H9 (cell line): ENCODE results near the gene HIKESHI. TPM values are rescaled to one million over a fixed set of nuclear protein-coding genes. Genes with fewer than 3 reads are reported as not detected.

Experiments
- DNase-seq: peaks from one replicate; pipeline ENCODE4 v3.0.0-alpha.2; 2017
- H2AFZ ChIP-seq: one replicate; pipeline ENCODE4 v1.6.1; 2013; ENCODE audit warnings: mild to moderate bottlenecking, low read length, control low read depth, moderate library complexity
- H2AK5ac ChIP-seq: 2 replicates; pipeline ENCODE4 v1.6.1; 2013; ENCODE audit warnings: low read length, control low read depth, mixed read lengths; ENCODE audit not compliant: insufficient read length
- H2BK120ac ChIP-seq: one replicate; pipeline ENCODE4 v1.6.1; 2013; ENCODE audit warnings: low read depth, mild to moderate bottlenecking, low read length, control low read depth, inconsistent platforms; ENCODE audit not compliant: poor library complexity, severe bottlenecking
- H2BK12ac ChIP-seq: 2 replicates; pipeline ENCODE4 v1.6.1; 2013; ENCODE audit warnings: low read length, control low read depth, mixed read lengths, low read depth; ENCODE audit not compliant: insufficient read length
- H2BK15ac ChIP-seq: 2 replicates; pipeline ENCODE4 v1.6.1; 2013; ENCODE audit warnings: low read depth, low read length, control low read depth
- H2BK20ac ChIP-seq: one replicate; pipeline ENCODE4 v1.6.1; 2013; ENCODE audit warnings: low read depth, mild to moderate bottlenecking, low read length, control low read depth, inconsistent platforms; ENCODE audit not compliant: poor library complexity, severe bottlenecking
- H2BK5ac ChIP-seq: 2 replicates; pipeline ENCODE4 v1.6.1; 2013; ENCODE audit warnings: low read length, control low read depth, mixed read lengths; ENCODE audit not compliant: insufficient read length
- H3K14ac ChIP-seq: 2 replicates; pipeline ENCODE4 v1.6.1; 2013; ENCODE audit warnings: low read length, control low read depth; ENCODE audit not compliant: insufficient read depth
- H3K18ac ChIP-seq: 2 replicates; pipeline ENCODE4 v1.6.1; 2013; ENCODE audit warnings: low read depth, mild to moderate bottlenecking, mixed read lengths, low read length, control low read depth; ENCODE audit not compliant: insufficient read length
- H3K23ac ChIP-seq: 2 replicates; pipeline ENCODE4 v1.6.1; 2013; ENCODE audit warnings: low read length, control low read depth, mixed read lengths, low read depth; ENCODE audit not compliant: insufficient read length
- H3K23me2 ChIP-seq: 2 replicates; pipeline ENCODE4 v1.6.1; 2013; ENCODE audit warnings: low read depth, mild to moderate bottlenecking, mixed read lengths, low read length, control low read depth; ENCODE audit not compliant: insufficient read length, poor library complexity, severe bottlenecking
- H3K27ac ChIP-seq: 2 replicates; pipeline ENCODE4 v1.5.1; 2013; ENCODE audit warnings: low read length, control low read depth, mixed read lengths, low read depth; ENCODE audit not compliant: insufficient read length
- H3K27me3 ChIP-seq: 2 replicates; pipeline ENCODE4 v1.6.1; 2013; ENCODE audit warnings: low read length, control low read depth, inconsistent platforms; ENCODE audit not compliant: insufficient read depth
- H3K4ac ChIP-seq: 2 replicates; pipeline ENCODE4 v1.6.1; 2013; ENCODE audit warnings: low read depth, mild to moderate bottlenecking, control low read depth, inconsistent platforms, low read length, moderate library complexity
- H3K4me1 ChIP-seq: 2 replicates; pipeline ENCODE4 v1.6.1; 2013; ENCODE audit warnings: low read length, control low read depth, inconsistent platforms; ENCODE audit not compliant: insufficient read depth
- H3K4me2 ChIP-seq: 2 replicates; pipeline ENCODE4 v1.6.1; 2013; ENCODE audit warnings: low read length, control low read depth, mixed read lengths; ENCODE audit not compliant: insufficient read length, insufficient read depth
- H3K56ac ChIP-seq: 2 replicates; pipeline ENCODE4 v1.6.1; 2013; ENCODE audit warnings: low read depth, mild to moderate bottlenecking, mixed read lengths, low read length, control low read depth; ENCODE audit not compliant: insufficient read length
- H3K79me1 ChIP-seq: 2 replicates; pipeline ENCODE4 v1.6.1; 2013; ENCODE audit warnings: low read depth, mild to moderate bottlenecking, moderate library complexity, low read length, control low read depth, inconsistent platforms; ENCODE audit not compliant: insufficient read depth, poor library complexity, severe bottlenecking
- H3K79me2 ChIP-seq: 2 replicates; pipeline ENCODE4 v1.6.1; 2013; ENCODE audit warnings: low read length, control low read depth, inconsistent platforms; ENCODE audit not compliant: insufficient read depth
- H3K9ac ChIP-seq: 2 replicates; pipeline ENCODE4 v1.6.1; 2013; ENCODE audit warnings: low read length, control low read depth, mixed read lengths; ENCODE audit not compliant: insufficient read length; ENCODE audit errors: extremely low read depth
- H3K9me3 ChIP-seq: one replicate; pipeline ENCODE4 v1.6.1; 2013; ENCODE audit warnings: low read depth, low read length, inconsistent platforms; ENCODE audit not compliant: control insufficient read depth
- H3T11ph ChIP-seq: one replicate; pipeline ENCODE4 v1.6.1; 2013; ENCODE audit warnings: mild to moderate bottlenecking, low read length, control low read depth, inconsistent platforms
- H4K20me1 ChIP-seq: one replicate; pipeline ENCODE4 v1.6.1; 2013; ENCODE audit not compliant: control insufficient read depth, insufficient read length, insufficient read depth
- H4K5ac ChIP-seq: 2 replicates; pipeline ENCODE4 v1.6.1; 2013; ENCODE audit warnings: low read depth, mild to moderate bottlenecking, mixed read lengths, low read length, control low read depth; ENCODE audit not compliant: insufficient read length
- H4K8ac ChIP-seq: replicated peaks from 2 replicates; pipeline ENCODE4 v1.6.1; 2013; ENCODE audit warnings: low read length, control low read depth, mixed read lengths, low read depth; ENCODE audit not compliant: insufficient read length
- H4K91ac ChIP-seq: 2 replicates; pipeline ENCODE4 v1.6.1; 2013; ENCODE audit warnings: low read depth, mild to moderate bottlenecking, moderate library complexity, mixed read lengths, low read length, control low read depth; ENCODE audit not compliant: insufficient read length
- H3K27ac Mint-ChIP-seq, 3 experiments: 2 replicates in 2 of 3; 3 replicates in 1 of 3; pipeline ENCODE4 v1.8.0; 2020 to 2021; ENCODE audit warnings: mixed read lengths in 3 of 3, mild to moderate bottlenecking in 1 of 3, moderate library complexity in 1 of 3
- H3K27me3 Mint-ChIP-seq: 2 replicates; pipeline ENCODE4 v1.8.0; 2021; ENCODE audit warnings: low read depth, mild to moderate bottlenecking, moderate library complexity, mixed read lengths
- H3K36me3 Mint-ChIP-seq, 3 experiments: 2 replicates in 2 of 3; 3 replicates in 1 of 3; pipeline ENCODE4 v1.8.0; 2020 to 2021; ENCODE audit warnings: low read depth in 3 of 3, mixed read lengths in 3 of 3; ENCODE audit not compliant: insufficient read depth in 1 of 3
- H3K4me1 Mint-ChIP-seq, 2 experiments: 2 replicates each; pipeline ENCODE4 v1.8.0; 2020; ENCODE audit warnings: mixed read lengths in 2 of 2
- H3K4me3 Mint-ChIP-seq, 2 experiments: 2 replicates in 1 of 2; 3 replicates in 1 of 2; pipeline ENCODE4 v1.8.0; 2020 to 2021; ENCODE audit warnings: mild to moderate bottlenecking in 2 of 2, mixed read lengths in 2 of 2, moderate library complexity in 1 of 2
- H3K9me3 Mint-ChIP-seq, 2 experiments: 2 replicates in 1 of 2; 3 replicates in 1 of 2; pipeline ENCODE4 v1.8.0; 2020; ENCODE audit warnings: mild to moderate bottlenecking in 2 of 2, mixed read lengths in 2 of 2, moderate library complexity in 1 of 2
- CTCF ChIP-seq: fragments of 200-600 bp; sonication (generic); conservative IDR thresholded peaks from 3 replicates; pipeline ENCODE4 v1.8.0; 2021; ENCODE audit warnings: antibody characterized with exemption, mild to moderate bottlenecking
- WGBS: extraction: QIAGEN DNeasy Blood & Tissue Kit; methylation state at CpG from one replicate; pipeline ENCODE4 v1.1.7; 2013; ENCODE audit warnings: missing lambda C conversion rate, low lambda C conversion rate, mixed read lengths; ENCODE audit not compliant: insufficient read length; ENCODE audit errors: extremely low coverage; 5-methylcytosine and 5-hydroxymethylcytosine counted together
- long read RNA-seq: library from polyadenylated mRNA; unstranded; transcript quantifications from one replicate; pipeline ENCODE4 v2.0.0, GENCODE V29; 2020
- total RNA-seq: library from RNA; stranded (reverse); gene quantifications from 2 replicates; pipeline ENCODE4 v1.2.1, GENCODE V29; 2021

Gene HIKESHI
- 54.1 and 55.2 TPM in 2 replicates for total RNA-seq
- long read RNA-seq, transcript HIKESHI-201 (5 exons, 1,113 nt) = major isoform, 64 of 81 reads
- long read RNA-seq, transcript HIKESHI-207 (4 exons, 1,694 nt) = minor isoform, 10 of 81 reads
- long read RNA-seq, partial matches to known transcripts = 0 of 81 reads
- long read RNA-seq, other reads (novel, unspliced or antisense) = 6 of 81 reads

- Histone ChIP-seq H2AK5ac (no peak within 1 kb of the TSS), H3K4me2 (peak within 1 kb of the TSS; percentile 88)
Observed at GRCh38 chr11:86302092-86302793, at the start of gene HIKESHI. HIKESHI (plus strand) TSS chr11:86302240; CDS start chr11:86302449, 209 bp downstream.

More at GRCh38 chr11:86302092-86302793, at the start of gene HIKESHI:
- no peaks in the 10 kb centered on the region for H3K79me1 ChIP-seq
- no peak within 1 kb of the TSS for H2AFZ ChIP-seq
- peaks cover 5 to 10% (median 9%) of the 10 kb centered on the region in 3 experiments; a peak in 6 of 7 replicates for H3K36me3 Mint-ChIP-seq
- no peak within 1 kb of the TSS for H3T11ph ChIP-seq
- peak within 1 kb of the TSS; percentile 93 for H3K9ac ChIP-seq
- H2BK120ac ChIP-seq = no peak within 1 kb of the TSS
- H3K79me2 ChIP-seq = peaks cover 2% of the 10 kb centered on the region; the same call in 1 of the 2 replicates
- DNase-seq = peak; percentile 96
- peak within 1 kb of the TSS; percentile 99 to 100 for H3K4me3 Mint-ChIP-seq
- H3K27me3 Mint-ChIP-seq = peaks cover 7% of the 10 kb centered on the region
- H3K9me3 ChIP-seq = no peaks in the 10 kb centered on the region
- no peak within 1 kb of the TSS for H4K8ac ChIP-seq
- H3K23me2 ChIP-seq = no peaks in the 10 kb centered on the region
- H3K27ac Mint-ChIP-seq = peak within 1 kb of the TSS; percentile 98 to 100 (median 99)
- WGBS = no CpG with 5 or more reads among the region's 30 CpGs
- TF ChIP-seq CTCF = no peak
- H2BK12ac ChIP-seq = no peak within 1 kb of the TSS
- no peak within 1 kb of the TSS for H3K56ac ChIP-seq
- peak within 1 kb of the TSS; percentile 47 for H2BK5ac ChIP-seq
- peaks cover 1 to 3% of the 10 kb centered on the region in 2 experiments; a peak in 1 of 5 replicates for H3K9me3 Mint-ChIP-seq
- H2BK20ac ChIP-seq = no peak within 1 kb of the TSS
- no peak within 1 kb of the TSS for H3K4ac ChIP-seq
- H3K4me1 Mint-ChIP-seq = peaks cover 12 to 14% of the 10 kb centered on the region in 2 experiments
- H3K4me1 ChIP-seq = no peaks in the 10 kb centered on the region
- no peaks in the 10 kb centered on the region for H4K20me1 ChIP-seq
- no peak within 1 kb of the TSS for H2BK15ac ChIP-seq
- H3K14ac ChIP-seq = peak within 1 kb of the TSS; percentile 93
- H3K27me3 ChIP-seq = no peaks in the 10 kb centered on the region
- no peak within 1 kb of the TSS for H3K27ac ChIP-seq
- no peak within 1 kb of the TSS for H4K91ac ChIP-seq
- H3K23ac ChIP-seq = no peak within 1 kb of the TSS
- peak within 1 kb of the TSS; percentile 54 for H4K5ac ChIP-seq
- H3K18ac ChIP-seq = peak within 1 kb of the TSS; percentile 94
